Activated CD8-positive, alpha-beta memory T cell treated with anti-CD3 and anti-CD28 coated beads, Interleukin-2, amount 50 U/mL, for 48 hours (primary cell): Measurements from ENCODE around the gene KLHL22.
"Not testable (repeated sequence)": the region's sequence is repeated elsewhere in the genome, so short reads cannot be mapped to it uniquely, and the experiment has no call there.

Experiments used
- DNase-seq: peaks from one replicate; pipeline ENCODE4 v3.0.0-alpha.2; 2020

KLHL22 gene

GRCh38 chr22:20499769-20500168 is 4.2 kb upstream of the KLHL22 start:
- DNase-seq, result no peak

GRCh38 chr22:20498913-20499312 is 3.3 kb upstream of the KLHL22 start:
- no peak for DNase-seq

- DNase-seq, result no peak
Measured at GRCh38 chr22:20497426-20497825, 1.8 kb upstream of the KLHL22 start.

GRCh38 chr22:20495861-20496681 is 476 bp upstream of the KLHL22 start:
- peak; percentile 96 for DNase-seq

- no peak for DNase-seq
Measured at GRCh38 chr22:20491346-20491745, 4.2 kb downstream of the KLHL22 start.

GRCh38 chr22:20490941-20491307 is 4.7 kb downstream of the KLHL22 start:
- DNase-seq, result no peak

- no peak for DNase-seq
Measured at GRCh38 chr22:20490183-20490940, 5.2 kb downstream of the KLHL22 start.

GRCh38 chr22:20488946-20489345 is 6.6 kb downstream of the KLHL22 start:
- DNase-seq, result no peak

GRCh38 chr22:20487715-20488114 is 7.9 kb downstream of the KLHL22 start:
- no peak for DNase-seq

- DNase-seq, result no peak
Measured at GRCh38 chr22:20486229-20486628, 9.4 kb downstream of the KLHL22 start.

- DNase-seq, result no peak
Measured at GRCh38 chr22:20484948-20485683, 10.5 kb downstream of the KLHL22 start.

- DNase-seq, result no peak
Measured at GRCh38 chr22:20483771-20484170, 11.8 kb downstream of the KLHL22 start.

GRCh38 chr22:20483143-20483506 is 12.5 kb downstream of the KLHL22 start:
- DNase-seq, result not testable (repeated sequence)

GRCh38 chr22:20479612-20480196 is 15.9 kb downstream of the KLHL22 start:
- DNase-seq, result no peak

GRCh38 chr22:20478059-20478458 is 17.5 kb downstream of the KLHL22 start:
- not testable (repeated sequence) for DNase-seq

GRCh38 chr22:20475569-20475968 is 20.0 kb downstream of the KLHL22 start:
- not testable (repeated sequence) for DNase-seq

- DNase-seq, result no peak
Measured at GRCh38 chr22:20475115-20475436, 20.5 kb downstream of the KLHL22 start.

GRCh38 chr22:20472629-20473442 is 22.8 kb downstream of the KLHL22 start:
- no peak for DNase-seq

GRCh38 chr22:20471126-20471833 is 24.3 kb downstream of the KLHL22 start:
- DNase-seq, result no peak

- not testable (repeated sequence) for DNase-seq
Measured at GRCh38 chr22:20470525-20470924, 25.1 kb downstream of the KLHL22 start.

- no peak for DNase-seq
Measured at GRCh38 chr22:20469110-20469868, 26.3 kb downstream of the KLHL22 start.
